HG02981 (cell line): ENCODE results near the gene DHX35.
A peak's percentile ranks its signal among the peaks of the same experiment; 100 is the strongest.

Experiments
- ATAC-seq: cut with Tn5 transposase; IDR thresholded peaks from one replicate; pipeline ENCODE4 v1.9.1; 2021; ENCODE audit warnings: mild to moderate bottlenecking, moderate library complexity; ENCODE audit not compliant: unreplicated experiment

Gene DHX35

GRCh38 chr20:39016506-39016905, 54.4 kb downstream of the DHX35 start:
- no peak for ATAC-seq

DNA sequence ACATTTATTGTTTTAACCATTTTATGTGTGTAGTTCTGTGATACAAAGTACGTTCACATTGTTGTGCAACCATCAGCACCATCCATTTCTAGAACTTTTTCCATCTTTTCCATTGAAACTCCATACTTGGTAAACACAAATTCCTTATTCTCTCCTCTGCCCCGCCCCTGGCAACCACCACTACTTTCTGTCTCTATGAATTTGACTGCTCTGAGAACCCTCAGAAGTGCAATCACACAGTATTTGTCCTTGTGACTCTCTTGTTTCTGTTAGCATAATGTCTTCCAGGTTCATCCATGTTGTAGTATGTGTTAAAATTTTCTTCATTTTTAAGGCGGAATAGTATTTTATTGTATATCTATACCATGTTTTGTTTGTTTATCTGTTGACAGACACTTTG, 56.9 kb downstream of the DHX35 start:
- no peak for ATAC-seq

- ATAC-seq, result peak; percentile 91
Measured at GRCh38 chr20:39019805-39020325, 57.7 kb downstream of the DHX35 start.

- ATAC-seq, result no peak
Measured at GRCh38 chr20:39021748-39022147, 59.6 kb downstream of the DHX35 start.

GRCh38 chr20:39025883-39026282, 63.7 kb downstream of the DHX35 start:
- ATAC-seq, result no peak

GRCh38 chr20:39029364-39029763, 67.2 kb downstream of the DHX35 start:
- ATAC-seq, result no peak

- no peak for ATAC-seq
Measured at GRCh38 chr20:39032997-39033396, 70.9 kb downstream of the DHX35 start.

DNA sequence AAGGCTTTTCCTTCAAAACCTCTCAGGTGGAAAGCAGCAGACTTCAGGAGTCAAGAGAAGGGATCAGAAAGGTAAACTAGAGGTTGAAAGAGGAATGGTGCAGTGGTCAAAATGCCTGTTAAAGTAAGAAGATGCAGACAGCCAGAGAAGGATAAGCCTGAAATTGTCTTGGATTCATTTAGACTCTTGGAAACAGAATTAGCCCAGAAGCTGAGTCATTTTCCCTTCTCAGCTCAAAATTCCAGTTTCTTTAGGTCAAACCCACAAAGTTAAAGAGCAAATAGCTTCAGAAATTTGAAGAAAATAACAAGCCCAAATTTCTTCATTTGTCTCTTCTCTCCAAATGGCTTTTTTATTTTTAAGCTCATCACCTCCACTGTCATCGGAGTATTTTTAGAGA, 73.9 kb downstream of the DHX35 start:
- ATAC-seq, result no peak

DNA sequence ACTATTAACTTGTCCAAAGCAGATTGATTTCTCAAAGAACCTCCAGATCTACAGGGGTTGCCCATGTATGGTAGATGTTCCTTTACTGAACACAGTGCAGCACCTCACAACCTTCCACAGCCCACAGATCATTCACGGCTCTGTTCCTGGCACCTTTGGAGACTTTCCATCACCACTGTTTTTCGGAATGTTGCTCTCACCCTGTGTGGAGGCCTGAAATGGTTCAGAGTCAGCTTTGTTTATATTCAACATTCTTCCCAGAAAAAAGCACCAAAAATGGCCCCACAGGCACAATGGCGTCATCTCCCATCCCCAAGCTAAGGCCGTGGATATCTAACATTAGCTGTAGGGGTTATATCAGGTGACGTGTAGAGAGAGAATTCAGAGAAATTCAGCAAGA, 74.7 kb downstream of the DHX35 start:
- no peak for ATAC-seq

DNA sequence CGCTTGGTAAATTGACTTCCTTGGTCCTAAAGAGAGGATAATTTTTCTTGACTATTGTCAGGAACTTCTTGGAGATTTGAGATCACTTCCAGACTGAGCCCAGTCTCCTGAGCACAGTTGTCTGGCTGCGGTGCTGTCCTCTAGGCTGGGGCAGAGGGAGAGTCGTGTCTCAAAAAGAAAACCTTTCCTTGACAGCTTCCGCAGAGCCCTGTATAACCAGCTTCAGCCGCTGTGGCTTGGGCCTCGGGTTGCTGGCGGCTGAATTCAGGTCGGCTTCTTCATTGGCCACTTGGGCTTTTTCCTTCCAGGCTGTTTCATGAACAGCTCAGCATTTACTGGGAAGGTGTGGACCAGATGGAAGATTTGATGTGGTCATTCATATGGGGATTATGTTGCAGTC, 75.9 kb downstream of the DHX35 start:
- no peak for ATAC-seq

DNA sequence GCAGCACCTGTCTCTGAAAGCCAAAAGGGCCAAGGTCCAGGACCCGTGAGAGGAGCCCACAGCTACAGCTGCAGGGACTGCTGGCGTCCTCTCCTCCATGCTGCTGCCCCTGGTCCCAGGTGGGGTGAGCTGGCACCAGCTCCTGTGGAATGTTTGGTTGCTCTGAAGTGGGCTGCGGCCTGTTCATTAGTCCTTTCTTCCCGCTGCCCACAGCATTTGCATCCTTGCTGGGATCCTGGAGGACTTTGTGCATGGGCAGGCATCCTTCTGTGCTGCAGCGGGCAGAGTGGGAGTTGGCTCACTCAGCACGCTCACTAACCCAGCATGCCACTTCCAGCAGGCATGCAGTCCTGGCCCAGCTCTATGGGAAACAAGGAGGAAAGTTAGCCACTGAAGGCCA, 76.4 kb downstream of the DHX35 start:
- ATAC-seq, result no peak

DNA sequence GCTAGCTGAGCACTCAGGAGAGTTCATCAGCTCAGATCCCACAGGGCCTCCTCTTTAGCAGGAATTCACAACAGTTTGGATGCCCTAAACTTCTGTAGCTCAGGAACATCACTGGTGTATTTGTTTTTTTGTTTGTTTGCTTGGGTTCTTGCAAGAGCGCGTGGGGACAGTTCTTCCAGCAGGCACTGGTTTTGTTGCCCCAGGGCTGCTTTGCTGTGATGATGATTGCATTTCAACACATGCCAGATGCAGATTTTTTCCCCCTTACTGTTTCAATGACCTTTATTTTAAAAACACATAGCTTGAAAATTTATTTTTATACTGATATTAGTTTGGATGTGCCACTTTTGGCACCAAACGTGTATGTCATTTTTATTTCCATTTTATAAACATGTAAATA, 77.1 kb downstream of the DHX35 start:
- no peak for ATAC-seq

- ATAC-seq, result no peak
Measured at GRCh38 chr20:39040116-39040515, 78.0 kb downstream of the DHX35 start.

- no peak for ATAC-seq
Measured at GRCh38 chr20:39041067-39041466, 78.9 kb downstream of the DHX35 start.

DNA sequence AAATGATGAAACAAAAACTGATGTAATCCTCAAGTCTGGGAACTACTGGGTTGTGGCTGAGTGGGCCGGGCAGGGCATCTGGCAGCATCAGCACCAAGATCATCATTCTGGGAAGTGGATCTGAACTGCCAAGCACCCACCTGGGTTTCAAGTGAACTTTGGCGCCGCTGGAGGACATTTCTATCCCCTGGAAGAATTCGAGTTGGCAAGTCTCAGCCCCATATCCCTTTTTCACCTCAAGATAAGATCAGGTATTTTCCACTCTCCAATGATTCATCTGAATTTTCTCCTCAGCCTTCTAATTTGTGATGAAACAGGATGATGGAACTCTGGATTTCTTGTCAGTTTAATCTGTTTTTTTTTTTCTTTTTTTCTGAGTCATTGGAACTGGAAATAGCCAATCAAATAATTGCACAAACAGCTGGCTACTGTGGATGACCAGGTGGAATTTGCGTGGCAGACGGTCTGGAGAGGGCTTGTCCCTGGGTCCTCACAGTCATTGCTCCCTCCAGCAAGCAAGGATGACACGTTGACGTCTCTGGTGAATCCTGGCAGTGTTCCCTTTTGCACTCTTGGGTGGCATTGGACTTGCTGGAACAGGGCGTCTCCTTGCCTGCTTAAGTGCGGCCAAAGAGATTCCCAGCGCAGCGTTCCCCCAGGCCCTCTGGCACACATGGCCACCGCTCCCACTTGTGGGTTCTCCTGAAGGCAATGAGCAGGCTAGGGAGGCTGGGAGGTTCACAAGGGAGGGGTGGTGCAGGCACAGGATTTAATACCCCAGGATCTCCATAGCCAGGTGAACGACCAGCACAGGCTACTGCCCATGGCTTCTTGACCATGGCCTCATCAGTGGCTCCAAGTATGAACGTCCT, 80.4 kb downstream of the DHX35 start:
- ATAC-seq, result no peak

GRCh38 chr20:39044501-39044900, 82.4 kb downstream of the DHX35 start:
- no peak for ATAC-seq

- ATAC-seq, result no peak
Measured at GRCh38 chr20:39045676-39046075, 83.5 kb downstream of the DHX35 start.

DNA sequence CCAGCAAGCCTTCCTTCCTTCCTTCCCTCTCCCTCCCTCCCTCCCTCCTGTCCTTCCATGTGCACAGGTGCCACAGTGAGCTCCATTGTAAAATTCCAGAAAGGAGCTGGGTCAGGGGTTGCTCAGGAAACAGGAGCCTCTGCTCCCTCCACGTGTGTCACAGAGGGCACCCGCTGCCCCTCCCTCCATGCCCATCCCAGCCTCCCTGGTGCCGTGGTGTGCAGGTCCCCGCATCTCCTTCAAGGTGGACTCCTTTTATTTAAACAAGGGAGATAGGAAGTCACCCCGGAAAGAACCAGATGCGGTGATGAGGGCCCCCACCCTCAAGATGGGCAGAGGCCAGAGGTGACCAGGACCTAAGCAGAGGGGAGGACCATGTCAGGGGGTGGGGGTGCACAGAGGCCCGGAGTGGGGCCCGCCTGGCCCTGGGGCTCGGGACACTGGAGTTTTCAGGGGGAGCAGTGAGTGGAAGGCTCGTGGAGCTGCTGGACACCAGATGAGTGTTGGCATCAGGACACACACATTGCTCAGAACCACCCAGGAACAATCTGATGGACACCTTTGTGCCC, 85.4 kb downstream of the DHX35 start:
- no peak for ATAC-seq

GRCh38 chr20:39048000-39048696, 86.0 kb downstream of the DHX35 start:
- no peak for ATAC-seq

- no peak for ATAC-seq
Measured at GRCh38 chr20:39049148-39049547, 87.0 kb downstream of the DHX35 start.

GRCh38 chr20:39049684-39050554, 87.8 kb downstream of the DHX35 start:
- ATAC-seq, result peak; percentile 81
